HCT116 (cell line): ENCODE results near the gene FER.

Source experiments
- CEBPB ChIP-seq: IDR thresholded peaks from 2 replicates; pipeline ENCODE4 v1.6.1; 2012; ENCODE audit warnings: low read depth
- TF ChIP-seq, protein P1 (sequence below), 3 experiments: fragments of 200-600 bp in 1 of 3; sonication (generic) in 1 of 3; IDR thresholded peaks in 2 of 3; conservative IDR thresholded peaks in 1 of 3; 2 replicates each; pipeline ENCODE4 v1.5.1; 2012 to 2017; ENCODE audit warnings: low read depth in 2 of 3, low read length in 2 of 3, antibody characterized with exemption in 1 of 3, borderline replicate concordance in 1 of 3, control low read depth in 1 of 3, mild to moderate bottlenecking in 1 of 3, mixed read lengths in 1 of 3, mixed run types in 1 of 3, moderate library complexity in 1 of 3; ENCODE audit not compliant: insufficient read depth in 1 of 3

DNA sequence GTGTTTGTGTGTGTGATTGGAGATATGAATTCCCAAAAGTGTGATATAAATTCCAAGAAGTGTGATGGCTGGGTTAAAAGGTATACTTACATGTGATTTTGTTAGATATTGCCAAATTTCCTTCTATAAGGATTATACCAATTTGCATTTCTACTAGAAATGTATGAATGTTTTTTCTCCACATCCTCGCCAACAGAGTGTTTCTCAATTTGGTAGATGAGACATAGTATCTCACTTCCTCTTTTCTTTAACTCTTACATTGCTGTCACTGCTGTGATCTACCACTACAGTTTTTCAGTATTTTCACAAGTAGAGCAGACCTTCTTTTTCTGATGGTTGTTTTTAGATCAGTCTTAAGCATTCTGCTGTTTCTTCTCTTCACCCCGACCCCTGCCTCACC, 111.3 kb downstream of the FER start:
- TF ChIP-seq, protein P1, sequence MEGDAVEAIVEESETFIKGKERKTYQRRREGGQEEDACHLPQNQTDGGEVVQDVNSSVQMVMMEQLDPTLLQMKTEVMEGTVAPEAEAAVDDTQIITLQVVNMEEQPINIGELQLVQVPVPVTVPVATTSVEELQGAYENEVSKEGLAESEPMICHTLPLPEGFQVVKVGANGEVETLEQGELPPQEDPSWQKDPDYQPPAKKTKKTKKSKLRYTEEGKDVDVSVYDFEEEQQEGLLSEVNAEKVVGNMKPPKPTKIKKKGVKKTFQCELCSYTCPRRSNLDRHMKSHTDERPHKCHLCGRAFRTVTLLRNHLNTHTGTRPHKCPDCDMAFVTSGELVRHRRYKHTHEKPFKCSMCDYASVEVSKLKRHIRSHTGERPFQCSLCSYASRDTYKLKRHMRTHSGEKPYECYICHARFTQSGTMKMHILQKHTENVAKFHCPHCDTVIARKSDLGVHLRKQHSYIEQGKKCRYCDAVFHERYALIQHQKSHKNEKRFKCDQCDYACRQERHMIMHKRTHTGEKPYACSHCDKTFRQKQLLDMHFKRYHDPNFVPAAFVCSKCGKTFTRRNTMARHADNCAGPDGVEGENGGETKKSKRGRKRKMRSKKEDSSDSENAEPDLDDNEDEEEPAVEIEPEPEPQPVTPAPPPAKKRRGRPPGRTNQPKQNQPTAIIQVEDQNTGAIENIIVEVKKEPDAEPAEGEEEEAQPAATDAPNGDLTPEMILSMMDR (IDR thresholded peaks at IDR 0.05 in 2 of 3, conservative IDR thresholded peaks at IDR 0.05 in 1 of 3; ENCODE audit: borderline replicate concordance in 1 of 3, insufficient read depth in 1 of 3, low read depth in 2 of 3, low read length in 2 of 3): no peak
- TF ChIP-seq CEBPB: no peak
